Gastroesophageal sphincter (tissue), 4 donors: Measurements from ENCODE around the gene DIRAS1. TPM values are rescaled to one million over a fixed set of nuclear protein-coding genes. Genes with fewer than 3 reads are reported as not detected.

ENCODE experiments used
- ATAC-seq: fragments of 150-250 bp; one replicate; pipeline ENCODE4 v1.9.1; 2016; ENCODE audit warnings: mild to moderate bottlenecking, moderate library complexity
- H3K27ac ChIP-seq, 4 donors: fragments of 200-600 bp; sonication (generic) in 3 of 4; 1 replicate in 3 of 4; 2 replicates in 1 of 4; pipeline ENCODE4 v1.5.1; 2016 to 2019
- H3K27me3 ChIP-seq: fragments of 200-600 bp; sonication (generic); one replicate; pipeline ENCODE4 v1.5.1; 2019
- H3K36me3 ChIP-seq, 2 donors: fragments of 200-600 bp; sonication (generic); one replicate each; pipeline ENCODE4 v1.5.1; 2019; ENCODE audit warnings: control low read depth in 1 of 2
- H3K4me1 ChIP-seq, 3 donors: fragments of 200-600 bp; sonication (generic); 1 replicate in 2 of 3; 2 replicates in 1 of 3; pipeline ENCODE4 v1.5.1; 2016 to 2019; ENCODE audit warnings: control low read depth in 2 of 3
- H3K4me3 ChIP-seq, 2 donors: fragments of 200-600 bp; sonication (generic); one replicate each; pipeline ENCODE4 v1.5.1; 2019; ENCODE audit warnings: mild to moderate bottlenecking in 1 of 2, moderate library complexity in 1 of 2
- H3K9me3 ChIP-seq, 3 donors: fragments of 200-600 bp; sonication (generic); one replicate each; pipeline ENCODE4 v1.5.1; 2017 to 2019; ENCODE audit warnings: control low read depth in 2 of 3
- CTCF ChIP-seq, 4 experiments: fragments of 200-600 bp in 2 of 4; fragments of 450-650 bp in 2 of 4; sonication (generic) in 1 of 4; IDR thresholded peaks; one replicate each; pipeline ENCODE4 v1.5.1; 2017 to 2019; ENCODE audit warnings: antibody characterized with exemption in 4 of 4, mild to moderate bottlenecking in 2 of 4, moderate library complexity in 2 of 4
- EP300 ChIP-seq: sonication (generic); formaldehyde crosslinking; IDR thresholded peaks from one replicate; pipeline ENCODE4 v1.6.1; 2017; ENCODE audit warnings: antibody characterized with exemption, mild to moderate bottlenecking
- POLR2A ChIP-seq, 2 donors: fragments of 450-650 bp; IDR thresholded peaks; one replicate each; pipeline ENCODE4 v1.6.1; 2017; ENCODE audit warnings: antibody characterized with exemption in 2 of 2, mild to moderate bottlenecking in 2 of 2, moderate library complexity in 1 of 2
- POLR2AphosphoS5 ChIP-seq: sonication (generic); formaldehyde crosslinking; IDR thresholded peaks from one replicate; pipeline ENCODE4 v1.6.1; 2017; ENCODE audit warnings: antibody characterized with exemption
- WGBS, 2 donors: methylation state at CpG; one replicate each; pipeline ENCODE4 v1.1.5; 2018; ENCODE audit warnings: low coverage in 1 of 2; 5-methylcytosine and 5-hydroxymethylcytosine counted together
- total RNA-seq, 4 donors: library from RNA; depleted of rRNA; stranded (reverse); fragments of >200 nt; gene quantifications; one replicate each; pipeline ENCODE4 v1.1.0, GENCODE V29; 2016

Gene DIRAS1
- total RNA-seq, 4 donors from 2014 or later, result 4.7 to 25.8 (median 11.7) TPM

DNA sequence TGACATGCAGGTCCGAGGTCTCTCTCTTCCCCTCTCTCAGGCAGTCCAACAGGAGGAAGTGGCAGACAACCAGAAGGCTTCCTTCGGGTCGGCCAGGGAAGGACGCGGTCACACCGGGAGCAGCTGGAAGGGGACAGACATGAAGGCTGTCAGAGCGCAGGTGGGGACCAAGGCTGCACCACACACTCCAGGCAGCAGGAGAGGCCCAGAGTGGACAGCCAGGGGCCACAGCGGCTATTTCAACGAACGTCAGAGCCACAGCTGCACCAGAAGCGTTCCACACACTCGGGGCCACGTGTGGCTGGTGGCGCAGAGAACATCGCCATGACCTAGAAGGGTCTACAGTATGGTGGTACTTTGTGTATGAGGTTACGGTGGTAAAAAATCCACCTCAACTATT is 34.6 kb upstream of the DIRAS1 start:
- Histone ChIP-seq H3K9me3 (no peaks in the 10 kb centered on the region), H3K4me3 (no peak overlapping the region), H3K27ac (no peak overlapping the region), H3K36me3 (peaks cover 0 to 76% of the 10 kb centered on the region in 2 donors), H3K4me1 (no peaks in the 10 kb centered on the region), H3K27me3 (no peaks in the 10 kb centered on the region)
- TF ChIP-seq EP300, result no peak
- TF ChIP-seq CTCF (IDR thresholded peaks at IDR 0.05), result no peak
- TF ChIP-seq POLR2A (IDR thresholded peaks at IDR 0.05), result no peak
- TF ChIP-seq POLR2AphosphoS5, result no peak
- no peak for ATAC-seq
- WGBS, 2 donors, result 72 to 80% methylated on average over 4 to 7 of the region's 16 CpGs

DNA sequence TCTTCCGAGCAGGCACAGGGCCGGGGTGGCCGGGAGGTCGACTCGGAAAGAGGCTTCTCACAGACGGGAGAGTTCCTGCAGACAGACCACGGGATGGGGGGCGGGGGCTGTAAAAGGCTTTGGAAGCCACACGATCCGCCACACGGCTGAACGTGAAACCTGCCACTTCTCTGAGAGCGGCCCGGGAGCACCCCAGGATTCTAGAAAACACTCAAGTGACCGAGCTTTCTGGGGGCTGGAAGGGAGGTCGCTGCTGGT is 34.2 kb upstream of the DIRAS1 start:
- H3K27me3 ChIP-seq, result no peaks in the 10 kb centered on the region
- no peaks in the 10 kb centered on the region for H3K4me1 ChIP-seq
- no CpG with 5 or more reads among the region's 16 CpGs for WGBS, 2 donors
- ATAC-seq, result no peak
- no peak overlapping the region for H3K4me3 ChIP-seq
- H3K27ac ChIP-seq, result no peak overlapping the region
- H3K36me3 ChIP-seq, result peaks cover 0 to 72% of the 10 kb centered on the region in 2 donors
- no peaks in the 10 kb centered on the region for H3K9me3 ChIP-seq
- no peak for TF ChIP-seq POLR2A (IDR thresholded peaks at IDR 0.05)
- no peak for TF ChIP-seq EP300
- TF ChIP-seq POLR2AphosphoS5, result no peak
- TF ChIP-seq CTCF (IDR thresholded peaks at IDR 0.05), result no peak

- Histone ChIP-seq H3K27ac (no peak overlapping the region), H3K4me3 (no peak overlapping the region), H3K4me1 (no peaks in the 10 kb centered on the region), H3K36me3 (peaks cover 0 to 66% of the 10 kb centered on the region in 2 donors), H3K9me3 (no peaks in the 10 kb centered on the region), H3K27me3 (no peaks in the 10 kb centered on the region)
- WGBS, 2 donors, result no CpG with 5 or more reads among the region's 43 CpGs
- no peak for ATAC-seq
- TF ChIP-seq EP300 (no peak), CTCF (IDR thresholded peaks at IDR 0.05) (no peak), POLR2A (IDR thresholded peaks at IDR 0.05) (no peak), POLR2AphosphoS5 (no peak)
Observed at GRCh38 chr19:2754659-2755447, 33.7 kb upstream of the DIRAS1 start.

DNA sequence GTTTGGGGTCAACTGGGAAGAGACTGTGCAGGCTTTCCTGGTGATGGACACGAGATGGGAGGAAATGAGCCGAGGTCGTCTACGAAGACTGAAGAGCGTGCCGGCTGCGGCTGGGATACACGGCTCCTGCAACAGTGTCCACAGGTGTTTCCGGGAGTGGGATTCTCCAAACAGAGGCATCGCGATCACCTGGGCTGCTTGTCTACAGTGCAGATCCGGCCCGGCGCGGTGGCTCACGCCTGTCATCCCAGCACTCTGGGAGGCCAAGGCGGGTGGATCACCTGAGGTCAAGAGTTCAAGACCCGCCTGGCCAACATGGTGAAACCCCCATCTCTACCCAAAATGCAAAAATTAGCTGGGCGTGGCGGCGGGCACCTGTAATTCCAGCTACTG is 30.3 kb upstream of the DIRAS1 start:
- Histone ChIP-seq H3K36me3 (peaks cover 0 to 32% of the 10 kb centered on the region in 2 donors), H3K27ac (no peak overlapping the region), H3K4me3 (no peak overlapping the region), H3K4me1 (peaks cover 0 to 8% (median 4%) of the 10 kb centered on the region in 3 donors), H3K27me3 (no peaks in the 10 kb centered on the region), H3K9me3 (no peaks in the 10 kb centered on the region)
- TF ChIP-seq POLR2AphosphoS5 (no peak), EP300 (no peak), CTCF (IDR thresholded peaks at IDR 0.05) (no peak), POLR2A (IDR thresholded peaks at IDR 0.05) (no peak)
- 69 to 100% methylated on average over 2 to 5 of the region's 21 CpGs for WGBS, 2 donors
- ATAC-seq, result no peak

- ATAC-seq, result no peak
- 68 to 73% methylated on average over 8 to 10 of the region's 17 CpGs for WGBS, 2 donors
Observed at GRCh38 chr19:2750808-2751437, 29.8 kb upstream of the DIRAS1 start.

More at GRCh38 chr19:2750808-2751437, 29.8 kb upstream of the DIRAS1 start:
- peaks cover 0 to 27% of the 10 kb centered on the region in 2 donors for H3K36me3 ChIP-seq
- no peaks in the 10 kb centered on the region for H3K9me3 ChIP-seq
- H3K4me3 ChIP-seq, result no peak overlapping the region
- TF ChIP-seq POLR2A (IDR thresholded peaks at IDR 0.05) (no peak), EP300 (no peak), POLR2AphosphoS5 (no peak), CTCF (IDR thresholded peaks at IDR 0.05) (no peak)
- H3K4me1 ChIP-seq, result peaks cover 0 to 8% (median 4%) of the 10 kb centered on the region in 3 donors
- H3K27me3 ChIP-seq, result no peaks in the 10 kb centered on the region
- H3K27ac ChIP-seq, result no peak overlapping the region
